ENCODE results near the gene SSTR3.

DNA sequence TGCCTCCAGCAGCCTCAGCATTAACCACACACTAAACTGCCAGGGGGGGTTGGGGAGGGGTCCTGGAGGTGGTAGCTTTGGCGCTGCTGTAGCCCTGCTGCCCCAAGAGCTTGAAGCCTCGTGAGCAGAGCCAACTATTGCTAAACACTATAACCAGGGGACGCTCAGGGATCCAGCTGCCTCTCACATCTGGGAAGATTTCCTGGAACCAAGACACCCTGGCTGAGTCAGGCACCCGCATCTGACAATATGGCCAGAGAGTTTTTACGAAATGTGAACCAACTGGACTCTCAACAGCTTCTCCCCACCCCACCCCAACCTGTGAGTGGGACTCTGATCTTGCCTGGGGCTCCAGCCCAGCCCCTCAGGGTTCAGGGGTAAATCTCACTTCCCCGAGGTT, 38.6 kb downstream of the SSTR3 start:
- TF ChIP-seq, protein P1, sequence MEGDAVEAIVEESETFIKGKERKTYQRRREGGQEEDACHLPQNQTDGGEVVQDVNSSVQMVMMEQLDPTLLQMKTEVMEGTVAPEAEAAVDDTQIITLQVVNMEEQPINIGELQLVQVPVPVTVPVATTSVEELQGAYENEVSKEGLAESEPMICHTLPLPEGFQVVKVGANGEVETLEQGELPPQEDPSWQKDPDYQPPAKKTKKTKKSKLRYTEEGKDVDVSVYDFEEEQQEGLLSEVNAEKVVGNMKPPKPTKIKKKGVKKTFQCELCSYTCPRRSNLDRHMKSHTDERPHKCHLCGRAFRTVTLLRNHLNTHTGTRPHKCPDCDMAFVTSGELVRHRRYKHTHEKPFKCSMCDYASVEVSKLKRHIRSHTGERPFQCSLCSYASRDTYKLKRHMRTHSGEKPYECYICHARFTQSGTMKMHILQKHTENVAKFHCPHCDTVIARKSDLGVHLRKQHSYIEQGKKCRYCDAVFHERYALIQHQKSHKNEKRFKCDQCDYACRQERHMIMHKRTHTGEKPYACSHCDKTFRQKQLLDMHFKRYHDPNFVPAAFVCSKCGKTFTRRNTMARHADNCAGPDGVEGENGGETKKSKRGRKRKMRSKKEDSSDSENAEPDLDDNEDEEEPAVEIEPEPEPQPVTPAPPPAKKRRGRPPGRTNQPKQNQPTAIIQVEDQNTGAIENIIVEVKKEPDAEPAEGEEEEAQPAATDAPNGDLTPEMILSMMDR (IDR thresholded peaks at IDR 0.05; ENCODE audit: low read depth, low read length) = no peak
- no peak for TF ChIP-seq EZH2phosphoT487 (IDR thresholded peaks at IDR 0.05; ENCODE audit: low read depth)

Measured in OCI-LY3 (cell line).